B cell (primary cell): ENCODE data around the gene TTC21A. TPM values are rescaled to one million over a fixed set of nuclear protein-coding genes. Genes with fewer than 3 reads are reported as not detected.

Source experiments
- ATAC-seq: fragments of 200-7000 bp; cut with Tn5 transposase; one replicate; pipeline ENCODE4 v1.10.0; 2021; ENCODE audit warnings: low read depth, mild to moderate bottlenecking, moderate number of reproducible peaks, moderate library complexity
- CTCF ChIA-PET: fragments of 350-600 bp; sonication (Branson Sonifier 250); formaldehyde crosslinking; loops from one replicate; lab custom pipeline; 2021; ENCODE audit warnings: antibody characterized with exemption, inconsistent platforms; lab: Charles Lee
- POLR2A ChIA-PET: fragments of 350-600 bp; sonication (Branson Sonifier 250); formaldehyde crosslinking; loops from one replicate; lab custom pipeline; 2021; ENCODE audit warnings: antibody characterized with exemption; lab: Charles Lee
- DNase-seq: peaks from one replicate; pipeline ENCODE4 v3.0.0; 2013
- H2AFZ ChIP-seq: 2 replicates; pipeline ENCODE4 v1.6.1; 2012; ENCODE audit warnings: mild to moderate bottlenecking, low read depth, low read length; ENCODE audit not compliant: insufficient read depth, poor library complexity, severe bottlenecking
- H3K27ac ChIP-seq, 2 donors: 1 replicate in 1 of 2; 2 replicates in 1 of 2; pipeline ENCODE4 v1.5.1; 2012 to 2013; ENCODE audit warnings: low read length in 2 of 2, mild to moderate bottlenecking in 2 of 2, moderate library complexity in 1 of 2
- H3K27me3 ChIP-seq, 4 experiments: fragments of 200-600 bp in 1 of 4; sonication (generic) in 1 of 4; replicated peaks in 1 of 4; 1 replicate in 2 of 4; 2 replicates in 2 of 4; pipeline versions ENCODE4 v1.6.1 to v1.7.0; 2013 to 2016; ENCODE audit warnings: low read length in 3 of 4, mild to moderate bottlenecking in 2 of 4, mixed read lengths in 1 of 4, moderate library complexity in 1 of 4; ENCODE audit not compliant: insufficient read depth in 4 of 4, control insufficient read depth in 3 of 4; ENCODE audit errors: control extremely low read depth in 1 of 4
- H3K36me3 ChIP-seq, 2 experiments: replicated peaks in 1 of 2; 1 replicate in 1 of 2; 2 replicates in 1 of 2; pipeline versions ENCODE4 v1.6.1 to v1.7.1; 2013; ENCODE audit warnings: low read length in 1 of 2; ENCODE audit not compliant: insufficient read depth in 2 of 2, control insufficient read depth in 1 of 2; ENCODE audit errors: control extremely low read depth in 1 of 2, extremely low read depth in 1 of 2
- H3K4me1 ChIP-seq, 2 donors: fragments of 200-600 bp in 1 of 2; sonication (generic) in 1 of 2; 1 replicate in 1 of 2; 2 replicates in 1 of 2; pipeline versions ENCODE4 v1.5.1 to v1.6.1; 2013 to 2017; ENCODE audit warnings: low read length in 2 of 2; ENCODE audit not compliant: control insufficient read depth in 2 of 2, insufficient read depth in 2 of 2
- H3K4me2 ChIP-seq: replicated peaks from 2 replicates; pipeline ENCODE3; 2012; ENCODE audit warnings: mild to moderate bottlenecking, low read depth, low read length; ENCODE audit not compliant: poor library complexity, severe bottlenecking
- H3K4me3 ChIP-seq, 5 experiments: fragments of 200-600 bp in 1 of 5; sonication (generic) in 1 of 5; 1 replicate in 3 of 5; 2 replicates in 2 of 5; pipeline versions ENCODE4 v1.5.1 to v1.7.0; 2011 to 2016; ENCODE audit warnings: low read length in 4 of 5, mild to moderate bottlenecking in 4 of 5, low read depth in 2 of 5, control low read depth in 1 of 5, moderate library complexity in 1 of 5; ENCODE audit not compliant: insufficient read depth in 1 of 5; ENCODE audit errors: control extremely low read depth in 1 of 5, extremely low read depth in 1 of 5
- H3K79me2 ChIP-seq: fragments of 200-600 bp; sonication (generic); one replicate; pipeline ENCODE4 v1.6.0; 2016; ENCODE audit warnings: low read length; ENCODE audit not compliant: control insufficient read depth, insufficient read depth
- H3K9ac ChIP-seq: fragments of 200-600 bp; sonication (generic); 2 replicates; pipeline ENCODE4 v1.6.1; 2017; ENCODE audit warnings: mild to moderate bottlenecking, low read length, moderate library complexity
- H3K9me3 ChIP-seq, 3 donors: one replicate each; pipeline versions ENCODE4 v1.6.1 to v1.7.1; 2013; ENCODE audit warnings: low read length in 2 of 3; ENCODE audit not compliant: control insufficient read depth in 2 of 3, insufficient read depth in 1 of 3; ENCODE audit errors: control extremely low read depth in 1 of 3
- H4K20me1 ChIP-seq: 2 replicates; pipeline ENCODE4 v1.6.0; 2012; ENCODE audit warnings: mild to moderate bottlenecking, low read length; ENCODE audit not compliant: insufficient read depth, control insufficient read depth, poor library complexity, severe bottlenecking
- H3K27ac Mint-ChIP-seq: one replicate; pipeline ENCODE4 v1.8.0; 2021; ENCODE audit warnings: mixed read lengths
- H3K27me3 Mint-ChIP-seq: one replicate; pipeline ENCODE4 v1.8.0; 2021; ENCODE audit warnings: mixed read lengths
- H3K4me1 Mint-ChIP-seq: one replicate; pipeline ENCODE4 v1.8.0; 2021; ENCODE audit warnings: mixed read lengths
- H3K4me3 Mint-ChIP-seq: one replicate; pipeline ENCODE4 v1.8.0; 2021; ENCODE audit warnings: mixed read lengths
- H3K9me3 Mint-ChIP-seq: one replicate; pipeline ENCODE4 v1.8.0; 2022; ENCODE audit warnings: mixed read lengths; ENCODE audit not compliant: insufficient read depth
- CTCF ChIP-seq: fragments of 200-600 bp; IDR thresholded peaks from one replicate; pipeline ENCODE4 v1.8.0; 2022; ENCODE audit warnings: antibody characterized with exemption, mild to moderate bottlenecking
- EZH2 ChIP-seq: IDR thresholded peaks from 2 replicates; pipeline ENCODE4 v1.6.1; 2012; ENCODE audit warnings: borderline replicate concordance, low read depth, mild to moderate bottlenecking, moderate library complexity, low read length; ENCODE audit not compliant: insufficient read depth, poor library complexity, severe bottlenecking
- WGBS: methylation state at CpG from one replicate; pipeline ENCODE4 v1.1.5; 2013; ENCODE audit warnings: missing lambda C conversion rate; ENCODE audit not compliant: insufficient coverage; 5-methylcytosine and 5-hydroxymethylcytosine counted together
- intact Hi-C: fragments of 100-400 bp; cut with micrococcal nuclease; formaldehyde crosslinking; loops from one replicate; pipeline ENCODE4 v1.10.0; 2022
- polyA plus RNA-seq: library from polyadenylated mRNA; depleted of rRNA; stranded (reverse); fragments of >200 nt; gene quantifications from 2 replicates; pipeline ENCODE4 v1.2.3, GENCODE V29; 2012
- total RNA-seq, 2 donors: library from RNA; stranded (reverse); fragments of 120-200 nt in 1 of 2; gene quantifications; 1 replicate in 1 of 2; 2 replicates in 1 of 2; pipeline versions ENCODE4 v1.2.3 to v1.2.4, GENCODE V29; 2013 to 2022

TTC21A gene
- total and polyA plus RNA-seq, 2 donors (not counting 1 experiment from before 2014, with no cell fraction given) = 49.2 to 106 TPM

DNA sequence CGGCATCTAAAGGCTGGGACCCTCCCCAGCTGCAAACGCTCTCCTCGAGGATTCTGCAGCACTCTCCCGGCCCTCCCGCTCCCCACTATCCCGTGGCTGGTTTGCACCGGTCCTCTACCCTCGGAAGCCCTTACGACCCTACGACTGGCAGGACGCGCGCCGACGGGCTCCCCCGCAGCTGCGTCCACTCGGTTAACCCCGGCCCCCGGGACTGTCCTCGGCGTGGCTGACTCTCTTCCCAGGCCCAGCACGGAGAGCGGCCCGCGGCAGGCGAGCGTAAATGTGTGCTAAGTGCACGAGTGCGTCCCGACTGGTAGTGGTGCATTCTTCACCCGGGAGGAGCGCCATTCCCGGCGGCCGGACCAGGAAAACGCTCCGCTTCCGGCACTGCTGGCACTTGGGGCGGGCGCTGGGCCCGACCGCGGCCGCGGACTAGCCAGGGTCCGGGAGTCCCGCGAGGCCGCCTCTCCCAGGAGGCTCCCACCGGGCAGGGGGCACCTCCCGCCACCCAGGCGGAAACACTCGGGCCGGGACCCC lies 561 bp upstream of the TTC21A start:
- POLR2A ChIA-PET = interaction anchor here (1.0 to 2.2 kb wide), 3 partner anchors 11 to 181 kb away, joined by 3 to 8 read pairs (median 3); no protein-coding TSS in a partner anchor
- peak overlapping the region; percentile 97 for H3K9ac ChIP-seq
- Mint-ChIP-seq H3K27ac (peak overlapping the region; percentile 80), H3K4me3 (peak overlapping the region; percentile 88), H3K27me3 (no peaks in the 10 kb centered on the region), H3K4me1 (peaks cover 69% of the 10 kb centered on the region), H3K9me3 (no peaks in the 10 kb centered on the region)
- no peaks in the 10 kb centered on the region for H3K9me3 ChIP-seq
- CTCF ChIA-PET = interaction anchor here (1.1 to 5.0 kb wide), 8 partner anchors 9 to 181 kb away, joined by 3 to 44 read pairs (median 18); no protein-coding TSS in a partner anchor
- H3K4me1 ChIP-seq = peaks cover 41 to 54% of the 10 kb centered on the region in 2 donors
- H2AFZ ChIP-seq = peak overlapping the region; percentile 96
- peaks cover 0 to 31% of the 10 kb centered on the region in 2 experiments for H3K36me3 ChIP-seq
- intact Hi-C loops = loop anchor here (1.0 to 10.0 kb wide), 3 partner anchors 56 to 972 kb away; partner anchors contain the start of genes ACAA1, MYD88, SCN11A and SLC25A38
- under 1% methylated on average over 55 of the region's 55 CpGs for WGBS
- peaks cover 43% of the 10 kb centered on the region for H3K79me2 ChIP-seq
- peak overlapping the region; percentile 4 to 99 (median 96) for H3K4me3 ChIP-seq
- peak overlapping the region in 1 of 2 donors; percentile 88 for H3K27ac ChIP-seq
- DNase-seq (no peak), ATAC-seq (no peak)
- peaks cover 19% of the 10 kb centered on the region for H4K20me1 ChIP-seq
- H3K4me2 ChIP-seq = peak overlapping the region; percentile 92
- no peak for TF ChIP-seq EZH2
- no peak for TF ChIP-seq CTCF
- H3K27me3 ChIP-seq = no peaks in the 10 kb centered on the region

GRCh38 chr3:39108200-39108710 lies 775 bp downstream of the TTC21A start:
- POLR2A ChIA-PET = interaction anchor here (0.7 to 2.2 kb wide), 8 partner anchors 9 to 180 kb away, joined by 3 to 10 read pairs (median 4); no protein-coding TSS in a partner anchor

More at GRCh38 chr3:39108200-39108710, 775 bp downstream of the TTC21A start:
- Histone ChIP-seq H3K4me3 (peak overlapping the region; percentile 63 to 99 (median 96)), H3K4me2 (peak overlapping the region; percentile 92), H3K27me3 (no peaks in the 10 kb centered on the region), H3K36me3 (peaks cover 0 to 35% of the 10 kb centered on the region in 2 experiments), H3K27ac (peak overlapping the region; percentile 63 to 88), H3K9me3 (no peaks in the 10 kb centered on the region), H3K4me1 (peaks cover 41 to 50% of the 10 kb centered on the region in 2 donors), H3K9ac (peak overlapping the region; percentile 97), H4K20me1 (peaks cover 19% of the 10 kb centered on the region), H3K79me2 (peaks cover 40% of the 10 kb centered on the region), H2AFZ (peak overlapping the region; percentile 96)
- peak; percentile 79 for ATAC-seq
- CTCF ChIA-PET = interaction anchor here (0.9 to 5.0 kb wide), 14 partner anchors 8 to 184 kb away, joined by 3 to 26 read pairs (median 4); no protein-coding TSS in a partner anchor
- peak overlapping the region; percentile 90 for H3K27ac Mint-ChIP-seq
- WGBS = 0% methylated on average over 1 of the region's 2 CpGs
- intact Hi-C loops = loop anchor here (1.0 to 10.0 kb wide), 7 partner anchors 13 to 973 kb away; partner anchors contain the start of genes ACAA1, MYD88 and SLC25A38
- no peaks in the 10 kb centered on the region for H3K9me3 Mint-ChIP-seq
- DNase-seq = peak; percentile 88
- H3K27me3 Mint-ChIP-seq = no peaks in the 10 kb centered on the region
- H3K4me1 Mint-ChIP-seq = peaks cover 58% of the 10 kb centered on the region
- no peak for TF ChIP-seq EZH2
- no peak for TF ChIP-seq CTCF
- peak overlapping the region; percentile 93 for H3K4me3 Mint-ChIP-seq
